Measurements from ENCODE around the gene PPP5C.

The PPP5C gene

GRCh38 chr19:46367426-46367825 is 20.5 kb downstream of the PPP5C start:
- H3K27ac ChIP-seq, result no peak overlapping the region
- TF ChIP-seq ZFX (IDR thresholded peaks at IDR 0.05; ENCODE audit: borderline replicate concordance) (no peak), CTCF (IDR thresholded peaks at IDR 0.05) (no peak)

- TF ChIP-seq CTCF (IDR thresholded peaks at IDR 0.05) (no peak), ZFX (IDR thresholded peaks at IDR 0.05; ENCODE audit: borderline replicate concordance) (no peak)
- H3K27ac ChIP-seq, result no peak overlapping the region
Observed at GRCh38 chr19:46368116-46368515, 21.2 kb downstream of the PPP5C start.

GRCh38 chr19:46369817-46370216 is 22.9 kb downstream of the PPP5C start:
- peak overlapping the region; percentile 33; the same call in 1 of the 2 replicates for H3K27ac ChIP-seq
- TF ChIP-seq ZFX (IDR thresholded peaks at IDR 0.05; ENCODE audit: borderline replicate concordance) (no peak), CTCF (IDR thresholded peaks at IDR 0.05) (no peak)

- peak overlapping the region; percentile 93 for H3K27ac ChIP-seq
- TF ChIP-seq ZFX (IDR thresholded peaks at IDR 0.05; ENCODE audit: borderline replicate concordance) (no peak), CTCF (IDR thresholded peaks at IDR 0.05) (no peak)
Observed at GRCh38 chr19:46371371-46371901, 24.5 kb downstream of the PPP5C start.

- H3K27ac ChIP-seq, result peak overlapping the region; percentile 93
- TF ChIP-seq ZFX (IDR thresholded peaks at IDR 0.05; ENCODE audit: borderline replicate concordance), result no peak
- peak; percentile 50 for TF ChIP-seq CTCF (IDR thresholded peaks at IDR 0.05)
Observed at GRCh38 chr19:46372901-46373490, 26.1 kb downstream of the PPP5C start.

- TF ChIP-seq CTCF (IDR thresholded peaks at IDR 0.05), result no peak
- no peak for TF ChIP-seq ZFX (IDR thresholded peaks at IDR 0.05; ENCODE audit: borderline replicate concordance)
- H3K27ac ChIP-seq, result peak overlapping the region; percentile 93
Observed at GRCh38 chr19:46373491-46374359, 26.8 kb downstream of the PPP5C start.
